GM21381 (cell line): Measurements from ENCODE around the gene COL6A6.
"Not testable (repeated sequence)": the region's sequence is repeated elsewhere in the genome, so short reads cannot be mapped to it uniquely, and the experiment has no call there.

Source experiments
- ATAC-seq: cut with Tn5 transposase; IDR thresholded peaks from one replicate; pipeline ENCODE4 v1.9.1; 2021; ENCODE audit warnings: mild to moderate bottlenecking, moderate library complexity; ENCODE audit not compliant: unreplicated experiment

COL6A6 gene

DNA sequence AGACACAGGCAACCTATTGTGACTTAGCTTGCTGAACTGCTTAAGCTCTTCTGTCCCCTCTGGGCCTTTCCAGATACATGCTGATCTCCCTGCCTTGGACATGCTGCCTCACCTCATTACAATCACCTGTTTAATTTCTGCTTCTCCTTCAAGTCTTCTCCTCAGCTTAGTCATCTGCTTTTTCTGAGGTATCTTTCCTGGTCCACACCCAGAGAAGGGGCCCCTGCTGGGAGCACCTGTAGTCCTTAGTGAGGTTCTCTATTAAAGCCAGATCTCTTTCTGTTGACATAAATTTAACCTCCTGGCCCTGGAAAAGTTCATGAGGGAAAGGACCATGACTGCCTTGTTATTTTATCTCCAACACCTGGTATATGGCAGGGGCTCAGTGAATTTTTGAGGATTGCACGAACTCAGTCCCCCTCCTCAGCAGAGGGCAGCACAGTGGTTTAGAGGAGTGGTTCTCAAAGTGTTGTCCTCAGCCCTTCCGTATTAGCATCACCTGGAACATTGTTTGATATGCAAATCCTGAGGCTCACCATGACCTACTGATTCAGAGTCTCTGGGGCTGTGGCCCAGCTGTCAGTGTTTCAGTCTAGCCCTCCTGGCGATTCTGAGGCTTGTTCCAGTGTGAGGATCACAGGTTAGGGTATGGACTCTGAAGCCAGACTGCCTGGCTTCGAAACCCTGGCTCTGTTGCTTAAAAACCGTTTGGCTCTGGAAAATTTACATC, 12.7 kb downstream of the COL6A6 start:
- ATAC-seq: no peak

DNA sequence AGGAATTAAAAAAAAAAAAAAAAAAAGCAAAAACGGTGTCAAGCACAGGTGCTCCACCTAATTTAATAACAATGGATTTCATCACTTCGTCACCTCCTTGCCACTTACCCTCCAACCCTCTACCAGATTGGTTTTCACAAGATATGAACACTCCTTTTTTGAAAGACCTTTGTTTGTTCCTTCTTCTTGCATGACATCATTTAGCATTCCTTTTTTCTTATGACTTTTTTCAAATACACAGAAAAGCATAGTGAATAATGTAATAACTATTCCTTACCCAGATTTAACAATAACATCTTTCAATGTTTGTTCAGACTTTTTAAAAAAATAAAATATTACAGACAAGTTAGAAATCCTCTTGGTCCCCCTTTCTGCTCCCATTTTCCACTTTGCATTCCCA, 16.3 kb downstream of the COL6A6 start:
- no peak for ATAC-seq

DNA sequence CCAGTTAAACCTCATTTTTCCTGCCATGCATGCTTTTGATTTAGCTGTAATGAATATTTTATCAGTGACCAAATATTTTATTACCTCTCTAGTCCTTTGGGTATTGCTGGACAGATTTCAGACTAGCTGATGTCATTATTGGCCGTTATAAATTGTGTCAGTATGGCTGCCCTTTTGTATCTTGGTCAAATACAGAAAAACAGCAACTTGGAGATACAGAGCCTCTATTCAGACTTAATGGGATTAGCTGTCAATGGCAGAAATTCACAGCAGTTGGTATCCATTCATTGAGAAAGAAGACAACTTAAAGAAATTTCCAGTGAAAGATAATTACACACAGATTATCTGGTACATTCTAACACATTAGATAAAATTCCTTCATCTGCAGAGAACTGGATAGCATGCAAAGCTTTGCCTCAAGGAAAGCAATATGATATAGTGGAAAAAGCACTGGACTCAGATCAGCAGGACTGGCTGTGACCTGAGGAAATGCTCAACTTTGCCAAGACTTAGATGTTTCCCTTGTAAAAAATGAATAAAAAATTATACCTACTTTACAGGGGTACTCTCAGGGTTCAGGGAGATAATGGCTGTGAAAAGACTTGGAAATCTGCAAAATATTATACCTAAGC, 20.8 kb downstream of the COL6A6 start:
- no peak for ATAC-seq

DNA sequence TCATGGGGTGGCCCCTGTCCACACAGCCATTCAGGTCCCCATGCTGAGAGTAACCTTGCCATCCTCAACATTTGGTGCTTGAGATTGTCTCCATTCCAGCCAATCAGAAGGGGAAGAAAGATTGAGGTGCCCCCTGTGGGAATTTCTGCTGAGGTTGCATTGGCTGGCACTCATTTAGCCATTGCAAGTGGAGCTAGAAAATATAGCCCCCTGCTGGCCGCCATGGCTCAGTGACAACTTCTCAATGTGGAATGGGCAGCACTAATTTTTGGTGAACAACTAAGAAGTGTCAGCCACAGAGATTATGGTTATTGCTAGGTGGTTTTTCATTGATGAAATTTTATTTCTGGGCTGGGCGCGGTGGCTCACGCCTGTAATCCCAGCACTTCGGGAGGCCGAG, 22.0 kb downstream of the COL6A6 start:
- peak; percentile 61 for ATAC-seq

DNA sequence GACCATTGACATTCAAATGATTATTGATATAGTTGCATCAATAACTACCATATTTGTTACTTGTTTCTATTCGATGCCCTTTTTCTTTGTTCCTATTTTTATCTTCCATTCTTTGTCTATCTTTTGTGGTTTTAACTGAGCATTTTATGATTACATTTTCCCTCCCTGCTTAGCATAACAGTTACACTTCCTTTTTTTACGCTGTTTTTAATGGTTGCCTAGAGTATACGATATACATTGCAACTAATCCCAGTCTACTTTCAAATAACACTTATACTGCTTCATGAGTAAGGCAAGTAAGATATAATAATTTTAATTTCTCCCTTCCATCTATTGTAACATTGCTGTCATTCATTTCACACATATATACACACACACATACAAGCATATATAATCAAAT, 26.3 kb downstream of the COL6A6 start:
- no peak for ATAC-seq

DNA sequence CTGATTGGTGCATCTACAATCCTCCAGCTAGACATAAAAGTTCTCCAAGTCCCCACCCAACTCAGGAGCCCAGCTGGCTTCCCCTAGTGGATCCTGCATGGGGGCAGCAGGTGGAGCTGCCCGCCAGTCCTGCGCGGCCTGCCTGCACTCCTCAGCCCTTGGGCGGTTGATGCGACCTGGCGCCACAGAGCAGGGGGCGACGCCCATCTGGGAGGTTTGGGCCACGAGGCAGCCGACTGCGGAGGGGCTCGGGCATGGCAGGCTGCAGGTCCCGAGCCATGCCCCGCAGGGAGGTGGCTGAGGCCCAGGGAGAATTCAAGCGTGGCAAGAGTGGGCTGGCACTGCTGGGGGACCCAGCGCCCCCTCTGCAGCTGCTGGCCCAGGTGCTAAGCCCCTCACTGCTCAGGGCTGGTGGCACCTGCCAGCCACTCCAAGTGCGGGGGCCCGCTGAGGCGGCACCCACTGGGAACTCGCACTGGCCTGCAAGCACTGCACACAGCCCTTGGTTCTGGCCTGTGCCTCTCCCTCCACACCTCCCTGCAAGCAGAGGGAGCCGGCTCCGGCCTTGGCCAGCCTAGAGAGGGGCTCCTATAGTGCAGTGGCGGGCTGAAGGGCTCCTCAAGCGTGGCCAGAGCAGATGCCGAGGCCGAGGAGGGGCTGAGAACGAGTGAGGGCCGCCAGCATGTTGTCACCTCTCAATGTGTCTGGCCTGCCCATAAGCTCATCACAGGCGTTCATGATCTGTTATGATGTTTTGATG, 30.1 kb downstream of the COL6A6 start:
- no peak for ATAC-seq

DNA sequence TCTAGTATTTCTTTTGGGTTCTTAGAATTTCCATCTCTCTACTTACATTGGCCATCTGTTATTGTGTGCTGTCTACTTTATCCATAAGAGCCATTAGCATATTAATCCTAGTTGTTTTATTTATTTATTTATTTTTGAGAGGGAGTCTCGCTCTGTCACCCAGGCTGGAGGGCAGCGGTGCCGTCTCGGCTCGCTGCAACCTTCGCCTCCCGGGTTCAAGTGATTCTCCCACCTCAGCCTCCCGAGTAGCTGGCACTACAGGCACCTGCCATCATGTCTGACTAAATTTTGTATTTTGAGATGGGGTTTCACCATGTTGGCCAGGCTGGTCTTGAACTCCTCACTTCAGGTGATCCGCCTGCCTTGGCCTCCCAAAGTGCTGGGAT, 30.7 kb downstream of the COL6A6 start:
- ATAC-seq: not testable (repeated sequence)

DNA sequence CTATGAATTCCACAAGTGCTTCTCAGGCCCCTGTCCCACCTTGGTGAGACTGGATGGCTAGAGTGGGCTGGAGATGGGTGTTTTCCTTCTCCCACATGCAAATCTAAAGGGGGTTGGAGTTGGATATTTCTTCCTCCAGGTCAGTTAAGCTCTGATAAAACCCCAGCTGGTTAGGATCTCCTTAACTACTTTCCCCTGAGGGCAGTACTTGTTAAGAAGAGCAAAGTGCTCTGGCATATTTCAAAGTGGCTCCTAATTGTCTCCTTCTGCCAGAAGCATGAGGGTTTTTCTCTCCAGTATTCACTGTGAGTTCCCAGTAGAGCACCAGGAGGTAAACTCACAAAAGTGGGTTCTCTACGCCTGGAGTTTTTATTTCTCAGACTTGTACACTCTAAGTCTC, 31.4 kb downstream of the COL6A6 start:
- ATAC-seq: no peak

DNA sequence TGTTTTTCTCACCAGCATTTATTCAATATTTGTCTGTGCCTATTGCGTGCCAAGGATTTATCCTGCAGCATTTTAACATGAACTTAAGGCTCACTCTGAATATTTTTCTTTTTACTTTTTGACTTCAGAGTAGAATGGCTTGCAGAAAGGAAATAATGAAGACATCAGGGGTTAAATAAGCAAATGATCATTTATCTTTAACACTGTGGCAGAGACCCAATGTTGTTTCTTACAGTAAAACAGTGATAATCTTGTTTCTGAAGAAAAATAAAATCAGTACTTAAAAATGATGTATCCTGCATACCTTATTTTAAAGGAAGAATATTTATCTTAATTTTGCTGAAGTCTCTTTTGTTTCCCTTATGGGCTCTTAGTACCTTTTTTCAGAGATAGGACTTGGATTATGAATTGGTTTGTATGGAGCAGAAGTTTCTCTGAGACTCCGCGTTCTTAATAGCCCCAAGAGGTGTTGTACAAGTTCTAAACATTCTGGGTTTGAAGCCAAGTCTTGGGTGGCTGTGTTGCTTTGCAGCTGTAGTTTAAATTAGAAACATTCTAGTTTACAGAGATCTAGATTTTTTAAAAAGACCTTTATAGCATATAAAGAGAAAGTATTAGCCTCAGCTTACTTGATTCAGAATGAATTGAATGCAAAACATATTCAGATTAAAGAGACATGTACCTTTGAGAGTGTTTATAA, 40.5 kb downstream of the COL6A6 start:
- no peak for ATAC-seq

DNA sequence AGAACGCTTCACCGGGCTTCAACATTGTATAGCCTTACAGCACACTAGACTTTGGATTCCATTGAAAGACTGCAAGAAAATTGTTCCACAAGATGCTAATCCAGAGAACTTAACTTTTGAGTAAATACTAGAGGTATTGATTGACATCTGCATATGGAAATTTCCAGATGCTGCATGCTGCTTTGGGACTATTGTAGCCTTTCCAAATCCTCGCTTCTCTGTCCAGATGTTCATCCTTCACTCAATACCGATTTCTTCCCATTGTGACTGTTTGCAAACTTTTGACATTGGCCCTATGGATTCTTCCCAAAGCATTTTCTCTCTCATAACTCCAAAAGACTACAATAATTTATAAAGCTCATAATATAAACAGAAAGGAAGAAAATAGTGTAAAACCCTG, 41.4 kb downstream of the COL6A6 start:
- no peak for ATAC-seq

DNA sequence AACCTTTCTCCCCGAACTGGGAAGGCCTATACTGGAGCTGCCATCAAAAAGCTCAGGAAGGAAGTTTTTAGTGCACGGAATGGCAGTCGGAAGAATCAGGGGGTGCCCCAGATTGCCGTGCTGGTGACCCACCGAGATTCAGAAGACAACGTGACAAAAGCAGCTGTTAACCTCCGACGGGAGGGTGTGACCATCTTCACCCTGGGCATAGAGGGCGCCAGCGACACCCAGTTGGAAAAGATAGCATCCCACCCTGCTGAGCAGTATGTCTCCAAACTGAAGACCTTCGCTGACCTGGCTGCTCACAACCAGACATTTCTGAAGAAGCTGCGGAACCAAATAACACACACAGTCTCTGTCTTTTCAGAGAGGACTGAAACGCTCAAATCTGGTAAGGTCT, 48.2 kb downstream of the COL6A6 start:
- ATAC-seq: no peak
